Progenitor cell of endocrine pancreas (in vitro differentiated cells): Measurements from ENCODE around the gene VPS16. TPM values are rescaled to one million over a fixed set of nuclear protein-coding genes. Genes with fewer than 3 reads are reported as not detected.

Experiments used
- DNase-seq: peaks from one replicate; pipeline ENCODE4 v3.0.0; 2021; ENCODE audit warnings: low spot score; ENCODE audit not compliant: unreplicated experiment
- H3K27ac Mint-ChIP-seq: 2 replicates; pipeline ENCODE4 v1.8.0; 2021; ENCODE audit warnings: mild to moderate bottlenecking, moderate library complexity, mixed read lengths
- H3K27me3 Mint-ChIP-seq: 2 replicates; pipeline ENCODE4 v1.8.0; 2021; ENCODE audit warnings: mixed read lengths
- H3K36me3 Mint-ChIP-seq: 2 replicates; pipeline ENCODE4 v1.8.0; 2022; ENCODE audit warnings: mixed read lengths; ENCODE audit not compliant: insufficient read depth
- H3K4me1 Mint-ChIP-seq: 2 replicates; pipeline ENCODE4 v1.8.0; 2021; ENCODE audit warnings: low read depth, mixed read lengths
- H3K4me3 Mint-ChIP-seq: 2 replicates; pipeline ENCODE4 v1.8.0; 2021; ENCODE audit warnings: low read depth, mild to moderate bottlenecking, moderate library complexity, mixed read lengths
- H3K9me3 Mint-ChIP-seq: 2 replicates; pipeline ENCODE4 v1.8.0; 2021; ENCODE audit warnings: low read depth, mixed read lengths
- total RNA-seq: library from RNA; stranded (reverse); gene quantifications from 2 replicates; pipeline ENCODE4 v1.2.1, GENCODE V29; 2021
- TF ChIP-seq, protein P1 (sequence below): fragments of 200-600 bp; sonication (generic); IDR thresholded peaks from one replicate; pipeline ENCODE4 v1.5.0; 2021; ENCODE audit warnings: antibody characterized with exemption, mild to moderate bottlenecking; ENCODE audit not compliant: unreplicated experiment

The VPS16 gene
- total RNA-seq, 1 donor from 2014 or later, result 48.5 TPM

DNA sequence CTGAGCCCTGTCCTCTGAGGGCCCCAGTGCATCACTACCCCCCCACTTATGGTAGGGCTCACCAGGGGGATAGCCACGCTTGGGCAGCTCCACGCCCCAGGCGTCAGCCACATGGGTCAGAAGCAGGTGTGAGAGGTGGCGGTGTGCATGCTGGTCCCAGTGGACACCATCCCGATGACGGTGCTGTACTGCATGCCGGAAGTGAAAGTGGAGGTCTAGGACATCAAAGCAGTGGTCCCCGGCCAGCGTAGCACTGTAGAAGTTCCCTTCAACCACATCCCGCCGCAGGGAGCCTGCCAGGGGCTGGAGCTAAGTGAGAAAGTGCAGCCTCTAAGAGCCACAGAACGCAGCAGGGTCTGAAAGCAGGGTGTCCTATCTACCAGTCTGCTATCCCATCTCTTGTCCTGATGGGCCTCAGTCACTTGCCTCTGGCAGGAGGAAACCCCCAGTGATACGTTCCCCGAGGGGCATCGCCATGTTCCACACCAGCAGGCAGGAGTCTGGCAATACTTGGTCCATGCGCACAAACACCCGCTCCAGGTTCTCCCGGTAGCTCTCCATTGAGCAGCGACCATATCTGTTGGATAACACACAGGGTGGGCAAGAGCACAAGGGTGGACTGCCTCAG, 2.3 kb upstream of the VPS16 start:
- TF ChIP-seq, protein P1, sequence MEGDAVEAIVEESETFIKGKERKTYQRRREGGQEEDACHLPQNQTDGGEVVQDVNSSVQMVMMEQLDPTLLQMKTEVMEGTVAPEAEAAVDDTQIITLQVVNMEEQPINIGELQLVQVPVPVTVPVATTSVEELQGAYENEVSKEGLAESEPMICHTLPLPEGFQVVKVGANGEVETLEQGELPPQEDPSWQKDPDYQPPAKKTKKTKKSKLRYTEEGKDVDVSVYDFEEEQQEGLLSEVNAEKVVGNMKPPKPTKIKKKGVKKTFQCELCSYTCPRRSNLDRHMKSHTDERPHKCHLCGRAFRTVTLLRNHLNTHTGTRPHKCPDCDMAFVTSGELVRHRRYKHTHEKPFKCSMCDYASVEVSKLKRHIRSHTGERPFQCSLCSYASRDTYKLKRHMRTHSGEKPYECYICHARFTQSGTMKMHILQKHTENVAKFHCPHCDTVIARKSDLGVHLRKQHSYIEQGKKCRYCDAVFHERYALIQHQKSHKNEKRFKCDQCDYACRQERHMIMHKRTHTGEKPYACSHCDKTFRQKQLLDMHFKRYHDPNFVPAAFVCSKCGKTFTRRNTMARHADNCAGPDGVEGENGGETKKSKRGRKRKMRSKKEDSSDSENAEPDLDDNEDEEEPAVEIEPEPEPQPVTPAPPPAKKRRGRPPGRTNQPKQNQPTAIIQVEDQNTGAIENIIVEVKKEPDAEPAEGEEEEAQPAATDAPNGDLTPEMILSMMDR, result no peak
- Mint-ChIP-seq H3K27me3 (no peaks in the 10 kb centered on the region), H3K36me3 (peaks cover 12% of the 10 kb centered on the region), H3K27ac (no peak overlapping the region), H3K4me3 (peak overlapping the region; percentile 30), H3K4me1 (peaks cover 6% of the 10 kb centered on the region), H3K9me3 (no peaks in the 10 kb centered on the region)
- no peak for DNase-seq

DNA sequence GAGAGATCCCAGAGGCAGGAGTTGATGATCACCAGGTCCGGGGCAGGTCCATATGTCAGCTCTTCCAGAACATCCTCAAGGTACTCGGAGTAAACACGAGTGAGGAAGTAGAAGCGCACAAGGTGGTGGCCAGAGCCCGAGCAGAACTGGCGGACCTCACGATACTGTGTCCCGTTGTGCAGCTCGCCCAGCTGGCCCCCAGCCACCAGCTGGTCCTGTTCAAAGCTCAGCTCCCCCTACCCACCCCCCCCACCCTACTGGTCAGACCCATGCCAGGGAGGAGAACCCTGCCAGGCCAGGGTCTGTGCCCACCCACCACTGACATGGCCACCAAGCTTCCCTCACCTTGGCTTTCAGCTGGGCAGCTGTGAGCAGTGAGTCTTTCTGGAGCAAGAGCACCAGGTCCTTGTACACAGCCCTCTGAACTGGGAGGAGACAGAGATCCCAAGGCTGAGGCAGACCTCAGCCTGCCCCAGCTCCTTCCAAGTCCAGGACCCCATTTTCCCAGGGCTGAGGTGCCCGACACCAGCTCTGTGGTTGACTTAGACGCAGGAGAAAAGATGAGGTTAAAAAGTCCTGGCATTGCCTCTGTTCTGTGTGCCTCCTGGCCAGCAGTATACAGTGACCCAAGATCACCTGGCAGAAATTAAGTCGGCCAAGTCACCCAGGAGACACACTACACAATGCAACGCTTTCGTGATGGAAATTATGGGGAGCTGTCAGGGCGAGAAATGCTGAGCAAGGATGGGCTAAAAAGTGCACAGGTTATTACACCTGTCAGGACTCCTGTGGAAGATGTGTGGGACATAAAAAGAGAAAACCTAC, 1.5 kb upstream of the VPS16 start:
- Mint-ChIP-seq H3K9me3 (no peaks in the 10 kb centered on the region), H3K36me3 (peaks cover 12% of the 10 kb centered on the region), H3K27me3 (no peaks in the 10 kb centered on the region), H3K27ac (peak overlapping the region; percentile 85), H3K4me1 (peaks cover 6% of the 10 kb centered on the region), H3K4me3 (peak overlapping the region; percentile 77)
- TF ChIP-seq, protein P1, result no peak
- DNase-seq, result no peak

DNA sequence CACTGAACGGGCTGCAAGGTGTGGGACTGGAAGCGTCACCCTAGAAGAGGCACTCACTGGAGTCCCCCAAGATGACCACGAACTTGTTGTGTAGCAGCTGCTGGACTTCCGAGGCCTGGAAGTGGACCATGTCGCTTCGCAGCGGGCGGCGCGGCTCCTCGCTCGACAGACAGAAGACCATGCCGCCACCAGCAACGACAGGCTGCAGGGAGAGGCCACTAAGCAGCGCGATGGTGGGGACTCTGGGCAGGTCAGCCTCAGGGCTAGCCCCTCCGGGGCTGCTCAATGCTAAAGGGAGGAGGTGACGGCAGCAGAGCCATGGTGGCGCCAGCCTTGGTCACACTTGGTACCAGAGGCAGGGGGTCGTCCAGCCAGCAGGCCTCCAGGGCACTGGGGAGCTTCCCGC, 810 bp upstream of the VPS16 start:
- Mint-ChIP-seq H3K27me3 (no peaks in the 10 kb centered on the region), H3K4me1 (peaks cover 6% of the 10 kb centered on the region), H3K4me3 (peak overlapping the region; percentile 77), H3K36me3 (peaks cover 9% of the 10 kb centered on the region), H3K27ac (no peak overlapping the region), H3K9me3 (no peaks in the 10 kb centered on the region)
- no peak for DNase-seq
- TF ChIP-seq, protein P1, result no peak

DNA sequence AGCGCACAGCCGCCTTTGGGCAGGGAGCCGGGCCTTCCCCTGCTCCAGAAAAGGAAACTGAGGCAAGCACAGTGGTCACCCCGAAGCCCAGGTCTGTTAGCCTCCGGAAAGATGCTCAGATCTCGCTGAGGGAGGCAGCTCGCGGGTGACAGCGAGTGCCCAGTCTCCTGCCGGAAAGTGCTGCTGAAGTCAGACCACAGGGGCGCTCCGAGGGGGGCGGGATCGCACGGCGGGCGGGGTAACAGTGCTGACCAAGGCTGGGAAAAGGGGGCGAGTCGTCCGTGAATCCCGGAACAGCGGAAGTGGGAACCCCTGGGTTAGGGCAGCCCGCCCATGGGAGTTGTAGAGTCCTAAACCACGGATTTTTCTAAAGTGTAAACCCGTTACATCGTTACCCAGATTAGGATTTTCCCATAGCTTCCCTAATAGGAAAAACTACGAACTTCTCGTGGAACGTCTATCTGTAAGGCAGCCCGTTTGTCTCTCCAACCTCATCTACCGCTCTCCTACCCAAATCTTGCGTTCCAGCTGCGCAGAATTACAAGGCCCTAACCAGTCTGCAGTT, 504 bp downstream of the VPS16 start:
- TF ChIP-seq, protein P1, result no peak
- Mint-ChIP-seq H3K36me3 (peaks cover 7% of the 10 kb centered on the region), H3K4me1 (peaks cover 6% of the 10 kb centered on the region), H3K27ac (peak overlapping the region; percentile 27), H3K4me3 (peak overlapping the region; percentile 85), H3K9me3 (no peaks in the 10 kb centered on the region), H3K27me3 (no peaks in the 10 kb centered on the region)
- peak; percentile 28 for DNase-seq

DNA sequence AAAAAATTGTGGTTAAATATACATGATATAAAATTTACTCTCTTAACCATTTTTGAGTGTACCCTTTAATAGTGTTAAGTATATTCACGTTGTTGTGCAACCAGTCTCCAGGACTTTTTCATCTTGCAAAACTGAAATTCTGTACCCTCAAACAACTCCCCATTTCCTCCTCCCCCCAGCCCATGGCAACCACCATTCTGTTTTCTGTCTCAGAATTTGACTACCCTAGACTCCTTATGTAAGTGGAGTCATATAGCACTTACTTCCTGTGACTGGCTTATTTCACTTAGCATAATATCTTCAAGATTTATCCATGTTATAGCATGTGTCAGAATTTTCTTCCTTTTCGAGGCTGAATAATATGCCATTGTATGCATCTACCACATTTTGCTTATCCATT, 5.1 kb downstream of the VPS16 start:
- no peak overlapping the region for H3K4me3 Mint-ChIP-seq
- no peaks in the 10 kb centered on the region for H3K27me3 Mint-ChIP-seq
- H3K4me1 Mint-ChIP-seq, result peaks cover 4% of the 10 kb centered on the region
- H3K9me3 Mint-ChIP-seq, result no peaks in the 10 kb centered on the region
- H3K36me3 Mint-ChIP-seq, result no peaks in the 10 kb centered on the region
- H3K27ac Mint-ChIP-seq, result no peak overlapping the region
- TF ChIP-seq, protein P1, result no peak
- no peak for DNase-seq
